Right lobe of liver (tissue), 4 donors: ENCODE results near the gene HELT.
"Not testable (repeated sequence)": the region's sequence is repeated elsewhere in the genome, so short reads cannot be mapped to it uniquely, and the experiment has no call there.

ENCODE experiments used
- CTCF ChIP-seq, 4 donors: fragments of 200-600 bp in 3 of 4; fragments of 450-650 bp in 1 of 4; IDR thresholded peaks; one replicate each; pipeline versions ENCODE4 v1.5.1 to v1.8.0; 2016 to 2022; ENCODE audit warnings: antibody characterized with exemption in 4 of 4, mild to moderate bottlenecking in 2 of 4
- POLR2A ChIP-seq: fragments of 450-650 bp; IDR thresholded peaks from one replicate; pipeline ENCODE4 v1.6.1; 2017; ENCODE audit warnings: antibody characterized with exemption, mild to moderate bottlenecking
- donor health status: DM: no; HTN: no; CAD: no.
- donor health status: DM: no; HTN: no; CAD: no.
- donor health status: DM: no; HTN: yes; CAD: no.

- not testable (repeated sequence) for TF ChIP-seq CTCF (IDR thresholded peaks at IDR 0.05); POLR2A
Measured at GRCh38 chr4:184997656-184998055, 20.6 kb upstream of the HELT start.
